IPS-11a (cell line): ENCODE measurements around the gene PTPRD.

Source experiments
- H3K4me3 ChIP-seq: one replicate; pipeline ENCODE4 v1.5.1; 2013; ENCODE audit warnings: low read depth, low read length, control low read depth

Gene PTPRD

DNA sequence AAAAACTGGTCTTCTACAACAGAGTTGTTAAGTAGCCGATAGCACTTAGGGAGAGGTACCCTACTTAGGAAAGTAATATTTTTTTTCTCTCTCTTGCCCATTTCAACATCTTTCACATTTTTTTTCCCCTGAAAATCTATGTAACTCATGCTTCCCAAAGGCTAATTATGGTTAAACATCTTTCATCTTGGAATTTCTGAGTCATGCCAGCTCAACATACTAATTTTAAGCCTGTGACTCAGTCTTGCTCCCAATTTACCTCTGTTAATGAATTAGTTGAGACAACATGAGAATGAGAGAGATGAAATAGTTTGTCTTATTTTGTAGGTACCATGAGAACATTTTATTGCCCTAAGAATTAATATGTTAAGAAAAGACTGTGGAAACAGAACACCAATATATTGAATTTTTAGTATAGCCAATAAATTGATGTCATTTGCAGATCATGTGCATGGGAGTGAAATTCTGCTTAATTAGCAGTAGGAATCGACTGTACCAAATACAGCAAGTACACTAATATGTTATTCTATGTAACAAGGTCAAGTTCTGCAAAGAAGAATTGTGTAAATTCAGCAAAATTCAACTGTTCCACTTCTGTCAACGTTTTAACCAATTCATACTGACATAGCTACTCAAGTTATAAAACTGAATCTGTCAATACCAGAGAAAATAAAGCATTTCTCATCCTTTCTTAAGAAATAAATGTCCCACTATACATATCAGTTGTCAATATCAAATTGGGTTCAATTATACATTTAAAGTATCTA is 550.0 kb downstream of the PTPRD start:
- H3K4me3 ChIP-seq: no peak overlapping the region

DNA sequence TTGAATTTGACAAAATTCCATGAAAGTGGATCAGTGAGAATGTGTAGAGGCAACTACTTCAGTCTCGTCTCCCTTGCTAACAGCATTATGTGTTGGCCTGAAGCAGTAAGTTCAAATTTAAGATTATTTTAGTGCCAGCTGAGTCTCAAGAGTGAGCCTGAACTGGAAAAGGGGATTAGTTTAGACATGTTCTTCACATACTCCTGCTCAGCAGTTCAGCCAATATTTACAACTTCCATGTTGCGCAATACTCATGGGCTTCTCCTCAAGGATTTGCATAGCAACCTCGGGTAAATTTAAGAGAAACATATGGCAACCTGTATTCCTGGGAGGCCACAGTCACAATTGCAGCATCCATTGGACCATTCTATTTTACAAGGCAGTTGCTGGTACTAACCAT is 553.8 kb downstream of the PTPRD start:
- no peak overlapping the region for H3K4me3 ChIP-seq

DNA sequence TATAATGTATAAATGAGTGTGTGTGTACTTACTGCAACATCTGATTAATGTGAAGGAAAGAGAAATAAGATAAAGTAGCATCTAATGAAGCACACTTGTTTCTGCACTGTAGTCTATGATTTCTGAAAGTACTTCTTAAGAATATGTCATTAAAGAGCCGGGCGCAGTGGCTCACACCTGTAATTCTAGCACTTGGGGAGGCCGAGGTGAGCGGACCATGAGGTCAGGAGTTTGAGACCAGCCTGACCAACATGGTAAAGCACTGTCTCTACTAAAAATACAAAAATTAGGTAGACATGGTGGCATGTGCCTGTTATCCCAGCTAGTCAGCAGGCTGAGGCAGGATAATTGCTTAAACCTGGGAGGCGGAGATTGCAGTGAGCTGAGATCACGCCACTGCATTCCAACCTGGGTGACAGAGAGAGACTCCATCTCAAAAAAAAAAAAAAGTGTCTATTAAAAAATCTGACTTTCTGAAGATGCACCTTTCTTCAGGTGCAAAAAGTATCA is 556.9 kb downstream of the PTPRD start:
- no peak overlapping the region for H3K4me3 ChIP-seq

DNA sequence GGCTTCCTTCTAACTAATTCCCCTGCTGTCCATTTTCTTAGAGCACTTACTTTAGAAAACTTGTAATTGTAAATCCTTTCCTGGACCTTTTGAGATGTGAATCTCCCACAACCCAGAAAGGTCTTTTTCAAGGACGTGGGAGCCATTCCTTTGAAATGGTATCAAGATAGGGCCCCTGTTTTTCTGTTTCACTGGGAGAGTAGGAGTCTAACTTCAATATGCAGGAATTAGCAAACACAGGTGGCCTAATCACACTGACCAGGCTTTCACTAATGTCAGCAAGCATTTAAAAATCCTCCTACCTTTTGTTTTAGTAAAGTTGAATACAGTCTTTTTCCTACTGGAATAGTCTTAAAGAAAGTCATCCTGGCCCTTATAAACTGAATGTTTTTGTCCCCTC is 558.3 kb downstream of the PTPRD start:
- no peak overlapping the region for H3K4me3 ChIP-seq

DNA sequence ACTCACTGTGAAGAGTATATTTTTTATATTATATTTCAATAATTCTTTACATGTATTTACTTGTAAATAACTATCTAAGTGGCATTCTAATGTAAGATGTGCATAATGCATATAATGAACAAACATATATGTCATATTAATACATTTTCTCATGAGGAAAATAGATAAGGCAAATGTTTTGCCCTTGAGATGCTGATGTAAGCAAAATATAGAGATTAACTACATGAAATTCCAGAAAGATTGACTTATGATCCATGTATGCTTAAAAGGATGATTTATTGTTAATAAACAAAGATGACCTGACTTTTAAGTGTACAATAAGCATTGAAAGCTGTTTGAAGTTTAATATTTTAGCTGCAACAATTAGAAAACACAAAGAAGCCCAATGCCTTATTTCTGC is 559.9 kb downstream of the PTPRD start:
- no peak overlapping the region for H3K4me3 ChIP-seq

DNA sequence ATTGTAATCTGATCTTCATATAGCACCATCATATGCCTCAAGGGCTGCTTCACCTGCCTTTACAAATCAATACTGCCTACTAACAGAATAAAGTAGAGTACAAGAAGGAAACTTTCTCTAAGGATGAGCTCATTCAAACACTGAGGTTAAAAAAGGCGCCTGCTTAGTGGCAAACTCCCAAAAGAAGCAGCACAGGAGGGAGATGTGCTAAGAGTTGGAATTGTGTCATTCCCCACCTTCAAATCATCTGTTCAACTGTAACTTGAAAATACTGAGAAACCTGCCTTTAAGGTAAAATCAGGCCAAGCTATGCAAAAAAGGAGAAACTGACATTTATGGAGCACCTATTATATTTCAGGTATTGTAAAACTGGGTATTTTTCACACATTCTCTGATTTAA is 560.6 kb downstream of the PTPRD start:
- no peak overlapping the region for H3K4me3 ChIP-seq

DNA sequence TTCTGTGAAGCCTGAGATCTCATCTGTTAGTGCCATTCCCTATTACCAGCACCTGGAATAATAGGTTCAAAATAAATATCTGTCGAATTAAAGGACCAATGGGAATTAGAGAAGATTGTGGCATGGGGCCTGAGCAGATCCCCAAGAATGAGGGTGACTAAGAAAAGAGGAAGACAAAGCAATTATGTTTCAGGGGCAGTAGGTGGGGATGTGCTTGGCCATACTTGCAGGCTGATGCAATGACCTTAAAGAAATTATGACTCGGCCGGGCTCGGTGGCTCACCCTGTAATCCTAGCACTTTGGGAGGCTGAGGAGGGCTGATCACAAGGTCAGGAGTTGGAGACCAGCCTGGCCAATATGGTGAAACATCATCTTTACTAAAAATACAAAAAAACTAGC is 562.8 kb downstream of the PTPRD start:
- no peak overlapping the region for H3K4me3 ChIP-seq

DNA sequence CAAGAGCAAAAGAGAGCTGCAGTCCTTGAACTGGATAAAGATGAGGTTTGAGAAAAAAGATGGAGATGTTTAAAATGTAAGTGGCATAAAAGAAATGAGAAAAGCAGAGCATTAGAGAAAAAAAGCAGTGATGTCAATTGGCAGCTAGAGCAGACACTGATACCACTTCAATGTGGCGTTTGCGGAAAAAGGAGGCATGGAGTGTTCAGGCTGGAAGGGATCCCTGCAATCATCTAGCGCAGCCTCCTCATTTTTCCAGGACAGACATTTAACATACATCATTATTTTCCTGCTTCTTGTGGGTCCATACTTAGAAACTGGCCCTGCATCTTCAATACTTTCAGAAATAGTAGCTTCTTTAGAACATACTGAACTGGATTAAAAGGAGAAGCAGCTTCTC is 563.8 kb downstream of the PTPRD start:
- no peak overlapping the region for H3K4me3 ChIP-seq

DNA sequence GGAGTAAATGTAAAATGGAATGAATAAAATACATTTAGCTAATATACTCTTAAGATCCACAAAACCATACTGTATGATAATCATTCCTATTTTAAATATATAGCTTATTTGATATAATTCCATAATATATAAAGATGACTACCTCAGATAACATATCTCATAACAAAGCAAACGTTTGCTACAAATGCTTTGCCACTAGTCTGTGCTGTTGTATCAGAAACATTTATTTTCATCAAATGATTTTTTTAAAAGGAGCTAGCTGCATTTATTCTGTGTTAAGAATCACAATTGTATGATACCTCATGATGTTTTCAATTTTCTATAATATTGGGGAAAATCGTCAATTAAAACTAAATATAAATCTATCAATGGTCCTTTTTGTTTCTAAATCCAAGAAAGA is 567.2 kb downstream of the PTPRD start:
- no peak overlapping the region for H3K4me3 ChIP-seq

DNA sequence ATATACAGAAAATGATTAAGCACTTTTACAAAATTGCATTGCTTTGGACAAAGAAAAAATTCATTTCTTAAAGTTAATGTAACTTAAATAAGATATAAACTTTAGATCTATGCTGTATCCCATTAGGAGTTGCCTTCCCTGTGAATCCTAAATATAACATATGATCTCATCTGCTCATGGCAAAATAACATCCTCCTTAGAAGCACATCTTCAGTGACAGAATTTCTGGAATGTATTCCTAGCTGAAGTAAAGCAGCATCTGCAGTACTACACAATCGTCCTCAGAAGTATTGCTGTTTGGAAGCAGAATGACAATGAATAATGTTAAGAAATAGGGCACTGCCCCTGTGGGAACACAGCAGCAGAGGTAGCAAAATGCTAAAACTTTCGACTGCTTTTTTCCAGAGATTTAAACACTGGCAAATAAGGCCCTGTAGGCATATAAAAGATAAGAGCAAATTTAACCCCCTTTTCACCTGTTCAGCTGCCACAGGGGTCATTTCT is 571.0 kb downstream of the PTPRD start:
- no peak overlapping the region for H3K4me3 ChIP-seq

DNA sequence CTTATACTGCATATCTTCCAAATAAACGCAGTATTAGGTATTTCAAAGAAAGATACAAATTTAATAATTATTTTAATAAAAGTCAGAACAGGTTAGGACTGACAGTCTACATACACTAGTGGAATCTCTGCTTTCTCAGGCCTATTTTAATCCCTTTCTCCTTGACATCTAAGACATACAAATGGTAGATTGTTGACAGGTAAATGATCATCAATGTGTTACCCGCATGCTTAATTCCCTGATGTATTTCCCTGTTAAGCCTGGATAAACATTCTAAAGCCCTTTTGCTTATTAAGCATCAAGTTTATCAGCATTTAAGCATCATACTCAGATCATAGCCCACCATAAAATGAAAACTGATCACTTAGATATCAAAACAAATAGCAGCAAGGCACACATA is 576.7 kb downstream of the PTPRD start:
- H3K4me3 ChIP-seq: no peak overlapping the region

DNA sequence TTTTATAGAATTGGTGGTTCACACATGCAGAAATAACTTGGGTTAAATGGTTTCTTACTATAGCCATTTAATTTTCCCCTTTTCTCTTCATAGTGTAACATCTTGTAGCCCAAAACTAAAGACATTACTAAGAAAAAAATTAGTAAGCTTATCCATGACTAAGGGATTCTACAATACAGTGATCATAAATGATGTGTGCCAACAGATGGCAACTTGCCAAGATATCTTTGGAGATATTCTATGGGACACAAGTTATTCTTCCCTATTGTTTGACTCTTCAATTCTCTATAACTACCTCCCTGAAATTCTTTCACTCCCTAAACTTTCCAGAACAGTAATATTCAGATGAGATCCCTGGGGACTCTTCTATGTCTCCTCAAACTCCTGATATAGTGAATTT is 580.6 kb downstream of the PTPRD start:
- no peak overlapping the region for H3K4me3 ChIP-seq

DNA sequence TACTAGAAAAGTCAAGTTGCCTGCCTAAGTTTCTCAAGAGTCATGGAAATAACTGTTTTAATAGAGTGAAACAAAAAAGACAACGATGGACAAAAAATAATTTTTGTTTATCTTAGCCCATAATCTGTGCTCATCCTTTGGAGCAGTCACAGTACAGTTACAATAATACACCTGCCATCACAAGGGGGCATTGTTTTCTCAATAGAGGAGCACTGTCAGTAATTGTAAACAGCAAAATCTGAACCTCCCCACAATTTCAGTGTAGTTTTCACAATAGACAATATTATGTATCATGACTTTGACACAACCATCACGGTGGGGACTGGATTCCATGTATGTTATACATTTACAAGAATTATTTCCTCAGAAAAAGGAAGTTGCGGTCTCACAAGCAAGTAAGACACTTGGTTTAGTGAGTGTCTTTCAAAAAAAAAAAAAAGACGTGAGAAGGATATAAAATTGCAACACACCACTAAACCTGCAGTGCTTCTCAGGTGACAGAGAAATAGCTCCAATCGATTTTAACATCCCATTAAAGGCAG is 586.3 kb downstream of the PTPRD start:
- no peak overlapping the region for H3K4me3 ChIP-seq

DNA sequence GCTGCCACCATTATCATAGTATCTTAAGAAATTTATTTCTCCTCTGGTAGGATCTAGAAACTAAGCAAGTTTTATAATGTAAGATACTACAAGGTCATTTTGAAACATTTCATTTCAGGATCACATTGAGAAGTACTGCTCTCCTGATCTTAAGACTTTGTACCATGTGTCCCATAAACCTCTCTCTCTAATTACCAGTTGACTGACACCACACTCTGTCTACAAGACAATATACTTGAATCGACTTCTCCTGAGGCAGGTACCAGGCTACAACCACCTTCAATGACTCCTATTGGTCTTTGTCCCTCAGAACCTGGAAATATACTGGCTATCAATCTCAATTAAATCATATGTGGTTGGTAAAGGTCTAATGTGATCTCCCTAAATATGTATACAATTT is 597.0 kb downstream of the PTPRD start:
- no peak overlapping the region for H3K4me3 ChIP-seq

DNA sequence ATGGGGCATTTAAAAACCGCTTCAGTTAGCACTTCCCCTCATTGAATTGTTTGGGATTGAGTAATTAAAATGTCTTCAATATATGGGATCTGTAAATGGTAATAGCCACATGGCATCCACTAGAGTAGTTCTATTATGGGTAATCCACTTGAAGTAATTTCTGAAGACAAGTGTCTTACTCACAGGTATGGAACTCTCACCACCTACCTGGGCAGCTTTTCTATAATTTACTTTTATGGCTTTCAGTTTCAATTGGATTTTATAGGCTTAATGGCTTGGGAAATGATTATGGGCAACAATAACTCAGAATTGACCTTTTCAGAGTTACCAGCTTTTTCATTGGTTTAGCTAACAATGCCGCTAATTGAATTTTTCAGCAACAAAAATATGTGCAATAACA is 597.9 kb downstream of the PTPRD start:
- no peak overlapping the region for H3K4me3 ChIP-seq

DNA sequence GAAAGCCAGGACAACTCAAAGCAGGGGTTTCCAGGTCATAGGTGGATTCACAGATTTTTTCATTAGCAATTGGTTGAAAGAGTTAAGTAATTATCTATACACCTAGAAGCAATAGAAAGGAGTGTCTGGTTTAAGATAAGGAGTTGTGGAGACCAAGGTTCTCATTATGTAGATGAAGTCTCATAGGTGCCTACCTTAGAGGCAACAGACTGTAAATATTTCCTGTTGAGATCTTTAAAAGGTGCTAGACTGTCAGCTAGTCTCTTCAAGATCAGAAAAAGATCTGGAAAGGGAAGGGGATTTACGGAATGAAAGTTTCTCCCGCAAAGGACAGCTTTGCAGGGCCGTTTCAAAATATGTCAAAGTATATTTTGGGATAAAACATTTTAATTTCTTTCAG is 603.4 kb downstream of the PTPRD start:
- H3K4me3 ChIP-seq: no peak overlapping the region

DNA sequence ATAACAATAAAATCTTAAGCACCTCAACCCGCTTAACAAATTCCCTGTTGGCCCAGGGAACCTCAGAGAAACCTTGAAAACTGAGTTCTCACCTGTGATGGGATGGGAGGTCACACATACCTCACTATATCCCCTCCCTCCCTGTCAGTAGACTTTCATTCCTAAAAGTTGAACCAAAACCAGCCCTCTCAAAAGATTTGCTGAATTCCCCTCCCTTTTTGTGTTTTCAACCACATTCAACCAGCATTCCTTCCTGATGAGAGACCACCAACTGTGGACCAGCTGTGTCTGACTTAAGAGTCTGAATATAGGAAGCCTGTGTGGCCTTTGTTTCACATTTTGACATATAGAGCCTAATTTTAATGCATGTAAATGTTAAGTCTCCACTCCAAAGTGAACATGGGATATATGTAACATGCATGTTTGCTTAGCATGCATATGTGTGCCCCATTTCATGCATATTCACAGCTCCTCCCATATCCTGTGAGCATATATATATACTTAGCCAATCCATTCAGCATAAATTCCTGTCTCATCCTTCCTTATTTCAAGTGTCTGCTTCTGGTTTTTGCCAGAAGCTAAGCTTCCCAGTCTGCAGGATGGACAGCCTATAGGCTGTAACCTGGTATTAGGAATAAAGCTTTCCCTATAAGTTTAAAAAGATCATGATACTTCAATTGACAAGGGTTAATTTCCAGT is 604.6 kb downstream of the PTPRD start:
- H3K4me3 ChIP-seq: no peak overlapping the region

DNA sequence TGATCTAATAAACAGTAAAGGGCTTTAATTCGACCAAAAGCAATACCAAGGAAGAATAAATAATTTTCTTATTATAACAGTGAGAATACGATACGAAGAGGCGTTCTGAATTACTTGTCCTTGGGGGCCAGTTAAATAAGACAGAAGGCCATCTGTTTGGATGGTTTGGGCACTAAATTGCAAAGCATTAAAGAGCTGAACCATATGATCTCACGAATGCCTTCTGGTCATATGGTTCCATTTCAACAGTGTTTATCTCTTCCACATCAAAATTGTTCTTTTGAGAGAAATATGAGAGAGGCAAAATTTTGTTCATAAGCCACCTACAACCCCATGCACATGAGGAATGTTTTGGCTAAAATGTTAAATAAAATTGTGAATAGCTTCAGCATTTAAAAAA is 605.4 kb downstream of the PTPRD start:
- no peak overlapping the region for H3K4me3 ChIP-seq

DNA sequence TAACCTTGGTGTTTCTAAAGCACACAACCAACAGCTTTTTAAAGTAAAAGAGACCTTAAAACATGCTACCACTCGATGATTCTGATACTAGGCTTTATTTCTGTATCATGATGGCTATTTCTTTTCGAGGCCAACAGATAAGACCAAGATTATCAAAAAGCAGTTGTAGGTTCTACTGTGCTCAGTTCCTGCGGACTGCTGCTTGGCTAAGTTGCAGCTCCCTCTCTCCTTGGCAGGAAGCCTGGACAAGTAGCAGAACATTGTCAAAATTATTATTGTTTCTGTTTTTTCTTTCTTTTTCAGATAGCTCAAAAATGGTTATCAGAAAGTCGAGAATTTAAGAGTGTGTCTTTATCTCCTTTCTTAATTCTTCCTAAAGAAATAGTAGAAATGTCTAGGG is 607.6 kb downstream of the PTPRD start:
- H3K4me3 ChIP-seq: no peak overlapping the region

DNA sequence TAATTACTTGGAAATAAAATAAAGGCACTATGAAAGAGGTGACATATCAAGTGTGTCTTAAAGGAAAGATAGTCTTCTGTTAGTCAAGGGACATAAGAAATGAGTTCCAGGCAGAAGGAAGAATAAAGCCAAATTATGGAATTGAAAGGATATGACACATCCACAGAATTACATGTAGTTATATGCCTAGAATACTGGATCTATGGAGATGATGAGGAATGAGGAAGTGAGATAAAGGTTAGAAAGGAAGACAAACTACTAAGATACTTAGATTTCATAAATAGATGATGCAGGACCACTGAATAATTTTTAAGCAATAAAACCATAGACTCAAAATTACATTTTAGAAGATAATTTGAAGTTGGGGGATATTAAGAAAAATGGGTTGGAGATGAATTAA is 609.8 kb downstream of the PTPRD start:
- no peak overlapping the region for H3K4me3 ChIP-seq

DNA sequence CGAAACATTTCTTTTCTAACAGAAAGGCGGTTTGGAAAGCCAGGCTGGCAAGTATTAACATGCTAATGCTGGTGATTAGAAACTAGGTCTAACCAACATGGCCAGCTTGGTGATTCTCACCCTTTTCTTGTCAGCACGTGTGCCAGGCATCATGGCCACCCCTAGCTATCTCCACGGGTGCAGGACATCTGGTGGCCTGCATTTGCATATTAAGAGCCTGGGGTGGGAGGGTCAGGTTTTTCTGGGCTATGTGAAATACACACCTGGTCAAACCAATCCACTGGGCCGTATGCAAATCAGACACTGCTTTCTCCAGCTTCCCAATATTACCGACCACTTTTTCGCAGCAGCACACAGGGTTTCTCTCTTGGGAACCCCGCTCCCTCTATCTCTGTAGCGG is 612.1 kb downstream of the PTPRD start:
- no peak overlapping the region for H3K4me3 ChIP-seq
